ENCODE data around the gene NIN.

NIN gene

DNA sequence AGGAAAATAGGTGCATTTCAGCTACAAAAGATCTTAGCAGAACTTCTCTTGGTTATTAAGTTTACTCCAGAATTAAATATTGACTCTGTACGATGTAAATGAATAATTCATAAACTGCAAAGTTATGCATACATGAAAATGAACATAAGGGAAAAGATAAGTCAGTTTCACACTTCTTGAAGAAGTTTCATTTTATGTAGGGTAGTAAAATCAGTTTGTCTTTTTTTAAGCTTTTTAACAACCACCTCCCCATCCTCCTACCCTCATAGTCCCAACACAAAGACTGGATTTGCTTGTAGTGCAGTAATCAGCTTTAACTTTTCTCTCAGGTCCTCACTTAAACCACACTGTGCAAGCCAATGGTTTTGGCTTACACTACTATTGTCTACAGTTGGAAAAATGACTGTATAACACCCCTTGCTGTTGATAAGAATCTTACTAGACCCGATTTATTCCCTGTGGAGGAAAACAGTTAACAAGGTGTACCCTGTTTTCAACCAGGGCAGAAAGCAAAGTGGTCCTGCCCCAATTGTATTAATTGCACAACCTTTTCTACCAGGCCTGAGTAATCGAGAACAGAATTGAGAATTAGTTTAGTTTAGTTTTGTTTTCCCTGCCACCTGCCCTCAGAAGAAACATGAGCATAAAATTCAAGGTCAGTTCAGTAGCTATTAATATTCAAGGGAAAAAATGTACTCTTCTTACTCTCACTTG, 44.1 kb downstream of the NIN start:
- no peak for DNase-seq

GRCh38 chr14:50785457-50786063, 45.4 kb downstream of the NIN start:
- DNase-seq, result no peak

- no peak for DNase-seq
Observed at GRCh38 chr14:50784683-50785456, 46.1 kb downstream of the NIN start.

- DNase-seq, result no peak
Observed at GRCh38 chr14:50783563-50783962, 47.4 kb downstream of the NIN start.

GRCh38 chr14:50780393-50780792, 50.6 kb downstream of the NIN start:
- no peak for DNase-seq

DNA sequence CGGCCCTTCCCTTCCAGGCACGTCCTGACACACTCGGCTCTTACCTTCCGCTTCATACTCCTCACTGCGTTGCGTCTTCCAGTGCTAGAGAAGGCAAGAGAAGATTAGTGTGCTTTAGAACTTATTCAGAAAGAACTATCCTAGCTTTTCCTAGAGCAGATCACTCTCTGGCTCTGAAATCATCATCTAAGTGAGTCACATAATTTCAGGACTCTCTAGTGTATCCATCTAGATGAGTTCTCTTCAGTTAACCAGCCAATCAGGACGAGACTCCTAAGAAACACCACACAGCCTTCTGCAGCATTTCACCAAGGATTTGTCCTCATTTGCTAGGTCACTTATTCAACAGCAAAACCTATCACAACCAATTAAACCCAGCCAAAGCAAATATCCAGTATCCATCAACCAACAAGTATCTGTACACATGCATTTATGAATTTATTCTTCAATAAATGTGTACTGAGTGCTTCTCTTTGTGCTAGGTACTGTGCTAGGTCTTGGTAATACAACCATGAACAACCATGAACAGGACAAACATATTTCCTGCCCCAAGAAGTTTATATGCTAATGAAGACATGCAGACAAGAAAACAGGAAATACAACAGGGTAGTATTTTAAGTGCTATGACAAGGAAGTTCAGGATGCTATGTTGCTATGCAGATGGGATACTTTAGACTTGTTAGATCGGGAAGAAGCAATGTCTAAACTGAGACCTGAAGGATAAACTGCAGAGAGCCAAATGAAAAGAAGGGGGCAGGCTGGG, 52.1 kb downstream of the NIN start:
- DNase-seq, result no peak

DNA sequence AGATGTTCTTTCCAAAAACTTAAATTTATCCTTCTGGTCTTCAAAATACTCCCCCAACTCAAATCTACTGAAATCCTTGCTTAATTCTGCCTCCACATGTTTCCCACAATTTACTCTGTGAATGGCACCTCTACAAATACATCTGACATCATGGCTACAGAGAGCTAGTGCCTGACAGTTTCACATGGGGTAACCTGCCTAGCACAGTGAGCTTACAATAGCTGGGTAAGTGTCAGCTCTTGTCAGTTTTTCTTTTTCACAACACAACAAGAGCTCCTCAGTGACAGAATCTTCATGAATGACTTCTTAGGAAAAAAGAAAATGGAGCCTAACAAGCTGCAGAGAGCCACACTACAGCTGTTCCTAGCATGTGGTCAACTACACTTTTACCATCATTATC, 54.4 kb downstream of the NIN start:
- no peak for DNase-seq

- no peak for DNase-seq
Observed at GRCh38 chr14:50775357-50775756, 55.6 kb downstream of the NIN start.

DNA sequence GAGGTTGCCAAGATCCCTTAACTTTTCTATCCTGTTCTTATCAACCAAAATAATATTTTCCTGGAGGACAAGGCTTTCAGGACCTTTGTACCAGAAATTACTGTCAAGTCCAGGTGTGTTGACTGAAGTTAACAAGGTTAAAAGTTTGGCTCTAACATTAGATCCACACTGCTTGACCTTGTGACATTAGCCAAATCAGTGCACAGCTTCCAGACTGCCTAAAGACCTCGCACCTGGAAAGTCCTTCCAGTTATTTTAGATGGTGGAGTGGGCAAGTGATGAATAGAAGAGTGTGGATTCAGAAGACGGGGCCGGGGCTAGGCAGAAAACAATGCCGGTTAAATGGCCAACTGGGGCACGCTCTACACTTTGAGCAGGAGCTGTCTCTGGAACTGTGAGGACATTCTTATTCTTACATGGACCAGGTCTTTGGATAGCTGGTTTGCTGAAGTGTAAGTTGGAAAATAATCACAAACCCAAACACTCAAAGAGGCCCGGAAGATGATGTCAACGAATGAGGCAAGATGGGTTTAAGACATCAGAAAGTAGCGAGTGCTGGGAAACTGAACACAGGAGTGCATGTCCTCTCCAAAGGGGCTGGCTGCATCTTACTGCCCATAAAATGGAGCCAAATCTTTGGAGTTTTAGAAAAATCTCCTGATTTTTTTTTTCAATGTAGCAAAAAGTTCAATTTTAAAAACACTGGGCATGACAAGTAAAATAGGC, 56.3 kb downstream of the NIN start:
- DNase-seq, result no peak

- peak; percentile 32 for DNase-seq
Observed at GRCh38 chr14:50773632-50774541, 57.1 kb downstream of the NIN start.

- no peak for DNase-seq
Observed at GRCh38 chr14:50772412-50772811, 58.5 kb downstream of the NIN start.

DNA sequence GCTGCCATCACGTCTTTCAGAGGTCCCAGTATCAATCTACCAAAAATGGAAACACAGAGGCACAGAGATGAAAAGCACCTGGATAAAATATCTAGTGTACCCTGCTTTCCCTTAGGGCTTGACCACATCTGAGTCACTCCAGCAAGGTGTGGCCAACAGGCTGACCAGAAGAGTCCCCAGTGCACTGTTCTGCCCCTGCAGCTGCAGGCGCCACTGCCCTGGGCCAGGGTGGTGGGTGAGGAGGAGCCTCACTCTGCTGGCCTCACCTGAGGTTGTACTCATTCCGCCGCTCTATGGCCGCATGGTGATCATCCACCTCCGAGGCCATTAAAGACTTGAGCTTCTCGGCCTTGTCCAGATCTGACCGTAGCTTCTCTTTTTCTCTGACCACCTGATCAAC, 60.4 kb downstream of the NIN start:
- DNase-seq, result no peak

DNA sequence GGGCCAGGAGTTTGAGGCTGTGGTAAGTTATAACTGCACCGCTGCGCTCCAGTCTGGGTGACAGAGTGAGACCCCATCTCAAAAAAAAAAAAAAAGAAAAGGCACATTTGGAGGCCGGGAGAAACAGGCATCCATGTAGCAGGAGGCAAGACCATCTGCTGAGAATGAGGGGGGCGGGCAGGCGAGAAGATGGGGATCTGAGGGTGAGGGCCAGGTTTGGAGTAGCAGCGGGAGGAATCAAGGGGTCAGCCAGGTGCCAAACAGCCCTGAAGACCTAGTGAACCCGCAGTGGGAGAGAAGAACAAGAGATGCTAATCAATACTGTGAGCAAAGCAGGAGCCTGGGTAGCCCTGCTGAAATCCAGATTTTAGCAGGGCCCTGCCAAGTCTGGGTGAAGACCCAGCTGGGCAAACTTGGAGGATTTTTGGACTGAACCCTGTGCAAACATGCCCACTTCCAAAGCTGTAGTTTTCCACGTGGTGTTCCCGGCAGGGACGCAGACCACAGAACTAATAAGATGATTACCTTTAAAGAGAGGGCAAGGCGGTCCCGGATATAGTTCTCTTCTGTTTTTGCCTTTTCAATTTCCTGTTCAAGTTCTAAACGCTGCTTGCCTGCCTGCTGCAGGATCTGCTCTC, 61.0 kb downstream of the NIN start:
- DNase-seq, result no peak

DNA sequence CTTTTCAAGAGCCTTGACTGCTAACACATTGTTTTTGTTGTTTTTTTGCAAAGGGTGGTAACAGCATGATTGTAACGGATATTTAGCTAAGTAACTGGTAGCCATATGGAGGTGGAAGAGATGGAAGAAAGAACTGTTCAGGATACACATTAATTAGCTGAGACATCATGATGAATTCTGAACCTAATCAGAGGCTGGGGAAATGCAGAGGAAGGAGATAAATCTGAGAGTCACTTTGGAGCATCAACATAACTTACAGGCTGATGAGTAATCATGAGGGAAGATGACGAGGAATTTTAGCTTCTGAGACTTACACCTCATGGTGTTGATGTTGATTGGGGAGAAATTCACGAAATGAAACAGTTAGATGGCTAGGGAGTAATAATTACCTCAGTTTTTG, 62.3 kb downstream of the NIN start:
- no peak for DNase-seq

DNA sequence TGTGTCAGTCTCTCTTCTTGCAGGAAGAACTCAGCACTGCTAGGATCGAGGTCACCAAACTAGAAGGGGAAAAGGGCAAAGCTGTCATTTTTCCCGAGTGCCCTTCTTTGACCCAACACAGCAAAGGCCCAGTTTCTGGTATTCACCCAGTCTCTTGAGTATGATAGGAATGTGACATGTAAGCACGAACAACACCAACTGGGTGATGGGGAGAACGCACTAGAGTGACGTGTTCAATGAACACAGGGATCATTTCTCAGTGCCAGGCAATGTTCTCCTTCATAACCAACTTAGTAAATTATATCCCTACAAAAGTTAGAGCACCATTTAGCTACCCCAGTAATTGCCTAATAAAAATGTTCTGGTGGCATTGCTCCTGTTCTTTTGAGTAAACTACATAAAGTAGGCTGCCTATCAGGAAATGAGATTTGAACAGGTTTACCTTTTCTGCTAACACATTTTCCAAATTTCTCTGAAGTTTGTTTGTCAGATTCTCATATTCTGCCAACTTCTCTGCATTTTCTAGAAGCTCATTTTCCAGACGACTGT, 64.5 kb downstream of the NIN start:
- no peak for DNase-seq

- DNase-seq, result peak; percentile 52
Observed at GRCh38 chr14:50763382-50764007, 67.5 kb downstream of the NIN start.

DNA sequence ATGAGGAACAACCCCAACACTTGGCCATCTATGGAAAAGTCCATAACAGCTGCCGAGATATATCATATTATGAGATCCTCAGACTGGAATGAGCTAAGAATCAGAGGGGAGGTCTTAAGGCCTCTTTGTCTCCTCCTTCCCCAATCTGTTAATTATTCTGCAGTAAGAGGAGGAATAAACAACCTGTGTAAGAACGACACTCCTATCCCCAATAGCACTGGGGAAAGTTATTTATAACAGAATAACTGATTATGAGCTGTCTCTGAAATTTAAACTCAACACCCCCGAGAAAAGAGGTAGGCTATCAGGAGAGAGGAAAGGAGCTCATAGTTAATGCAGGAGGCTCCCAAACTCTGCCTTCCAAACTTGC, 68.0 kb downstream of the NIN start:
- DNase-seq, result no peak

DNA sequence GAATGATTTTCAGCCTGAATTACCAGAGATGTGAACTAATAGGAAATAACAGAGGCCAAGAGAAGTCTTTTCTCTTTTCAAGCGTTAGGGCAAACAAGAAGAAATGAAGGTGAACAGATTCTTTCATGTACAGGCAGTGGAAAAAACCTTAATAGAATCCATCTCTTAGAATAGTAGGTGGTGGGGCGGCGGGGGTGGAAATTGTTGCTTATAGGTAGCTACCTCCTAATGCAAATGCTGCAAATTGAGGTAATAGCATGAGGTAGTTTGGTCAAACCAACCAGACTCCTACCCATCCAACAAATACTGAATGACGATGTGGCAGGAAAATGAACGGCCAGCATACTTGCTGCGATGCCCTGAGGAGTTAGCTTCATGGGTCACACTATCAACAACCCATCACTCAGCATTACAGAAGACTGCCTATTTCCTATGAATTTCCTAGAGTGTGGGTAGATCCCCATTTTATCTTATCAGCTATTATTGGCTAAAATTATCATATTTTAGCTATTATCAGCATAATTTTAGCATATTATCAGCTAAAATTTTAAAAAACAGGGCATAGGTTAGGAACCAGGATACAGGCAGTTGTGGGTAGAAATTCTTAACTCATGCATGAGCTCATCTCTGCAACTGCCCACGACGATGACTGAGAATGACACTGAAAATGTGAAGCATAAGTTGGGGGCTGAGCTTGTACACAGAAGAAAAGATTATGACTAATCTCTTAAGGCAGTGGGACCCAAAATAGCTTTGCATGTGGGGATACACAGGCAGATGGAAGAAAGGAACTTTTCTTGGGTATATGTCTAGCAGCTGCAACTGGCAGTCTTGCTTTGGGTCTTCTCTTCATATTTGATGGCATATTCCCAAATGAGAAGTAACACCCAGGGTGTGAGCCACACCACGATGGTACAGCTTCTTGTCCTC, 68.7 kb downstream of the NIN start:
- no peak for DNase-seq

Measured in NCI-H2029 (cell line).